ENCODE measurements around the gene RSPH3.

RSPH3 gene

DNA sequence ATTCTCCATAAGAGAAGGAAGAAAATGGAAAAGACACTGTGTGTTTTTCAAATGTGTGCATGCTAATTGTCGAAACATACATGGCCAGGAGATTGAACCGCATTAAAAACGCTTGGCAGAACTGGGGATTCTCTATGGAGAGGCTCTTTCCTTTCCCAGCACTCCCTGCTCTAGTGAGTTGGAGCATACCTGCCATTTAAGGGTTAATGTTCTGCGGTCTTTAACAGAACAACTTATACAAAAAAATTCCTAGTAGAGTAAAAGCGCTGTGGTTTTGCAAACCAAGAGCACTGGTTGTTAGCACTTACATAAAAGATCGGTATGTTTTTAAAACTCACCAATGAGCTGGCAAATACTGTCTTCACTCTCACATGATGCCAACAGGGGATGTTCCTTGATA lies 43.2 kb upstream of the RSPH3 start:
- H3K4me2 ChIP-seq (ENCODE audit: low read length) = no peak overlapping the region
- H3K79me2 ChIP-seq (ENCODE audit: control insufficient read depth, insufficient read depth, low read length) = no peaks in the 10 kb centered on the region
- H2AK5ac ChIP-seq (ENCODE audit: low read length) = no peak overlapping the region
- H2BK15ac ChIP-seq (replicated peaks; ENCODE audit: low read depth) = no peak overlapping the region
- no peak overlapping the region for H4K8ac ChIP-seq (ENCODE audit: low read depth, low read length)
- H3K27ac ChIP-seq (ENCODE audit: low read depth, low read length) = no peak overlapping the region
- no peaks in the 10 kb centered on the region for H3K4me1 ChIP-seq (ENCODE audit: control insufficient read depth, low read depth, low read length)
- H3K18ac ChIP-seq (ENCODE audit: low read length) = no peak overlapping the region
- no peak overlapping the region for H2BK5ac ChIP-seq (ENCODE audit: low read length)
- H4K5ac ChIP-seq (ENCODE audit: low read length) = no peak overlapping the region
- no peak for DNase-seq
- H3K9ac ChIP-seq (ENCODE audit: low read length) = no peak overlapping the region
- no peaks in the 10 kb centered on the region for H3K79me1 ChIP-seq (ENCODE audit: low read length)
- H3K4me3 ChIP-seq (ENCODE audit: low read length) = no peak overlapping the region
- no CpG with 5 or more reads among the region's 6 CpGs for WGBS (ENCODE audit: extremely low coverage, insufficient coverage, low lambda C conversion rate)
- no peak overlapping the region for H3K4ac ChIP-seq (ENCODE audit: low read depth, low read length)
- H3K23ac ChIP-seq (ENCODE audit: low read length) = no peak overlapping the region
- H3K36me3 ChIP-seq (ENCODE audit: control insufficient read depth, insufficient read depth, low read length) = no peaks in the 10 kb centered on the region
- H2BK120ac ChIP-seq (ENCODE audit: low read depth, low read length) = no peak overlapping the region
- no peaks in the 10 kb centered on the region for H3K27me3 ChIP-seq (ENCODE audit: insufficient read depth, low read length, poor library complexity)
- H3K56ac ChIP-seq (ENCODE audit: low read length) = no peak overlapping the region

DNA sequence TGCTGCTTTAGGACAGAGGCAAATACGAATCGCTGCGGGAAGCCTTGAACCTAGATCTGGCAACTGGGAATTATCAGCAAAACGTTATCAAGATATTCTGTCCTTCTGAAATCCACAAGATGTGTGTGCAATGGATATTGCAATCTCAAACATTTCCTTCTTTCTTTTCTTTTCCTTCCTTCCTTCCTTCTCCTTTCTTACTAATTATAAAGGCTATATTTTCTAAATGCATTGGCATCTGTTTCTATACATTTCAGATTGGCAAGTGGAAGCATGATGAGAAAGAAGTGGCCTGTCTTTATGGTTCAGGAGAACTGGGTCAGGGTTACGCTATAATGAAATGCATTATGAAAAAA lies 42.8 kb upstream of the RSPH3 start:
- Histone ChIP-seq H3K9ac (ENCODE audit: low read length) (no peak overlapping the region), H3K56ac (ENCODE audit: low read length) (no peak overlapping the region)

DNA sequence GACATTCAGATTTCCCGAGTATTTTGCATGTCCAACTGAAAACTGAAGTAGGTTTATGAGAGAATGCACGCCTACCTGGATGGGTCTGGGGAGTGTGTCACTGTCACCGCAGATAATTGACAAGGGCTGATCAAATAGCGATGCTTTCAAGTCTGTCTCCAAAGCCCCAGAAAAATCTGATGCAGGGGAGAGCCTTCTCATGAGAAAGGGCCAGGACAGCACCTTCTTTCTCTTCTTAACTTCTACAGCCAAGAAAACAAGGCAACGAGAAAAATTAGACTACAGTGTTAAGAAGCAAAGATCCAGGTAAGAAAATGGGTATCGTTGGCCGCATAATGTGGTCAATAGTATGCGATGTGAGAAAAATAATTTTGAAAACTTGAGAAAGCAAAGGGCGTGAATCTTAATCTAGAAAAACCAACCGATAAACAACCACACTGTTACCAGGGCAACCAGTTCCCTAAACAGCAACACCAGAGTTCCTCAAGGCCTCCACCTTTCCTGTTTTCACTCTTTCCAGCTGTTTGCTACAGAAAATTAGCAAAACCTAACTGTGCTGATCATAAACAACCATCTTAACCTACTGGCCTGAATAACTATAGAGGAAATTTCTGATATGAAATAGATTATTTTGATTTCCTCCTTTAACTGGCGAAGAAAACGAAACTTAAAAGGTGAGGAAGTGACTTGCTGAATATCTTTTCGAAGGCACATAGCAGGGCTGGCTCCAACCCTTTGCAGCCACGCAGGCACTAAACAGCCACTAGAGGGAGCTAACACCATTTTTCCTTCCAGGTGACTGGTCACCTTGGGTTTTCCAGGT lies 42.2 kb upstream of the RSPH3 start:
- no peak overlapping the region for H4K5ac ChIP-seq (ENCODE audit: low read length)
- H3K36me3 ChIP-seq (ENCODE audit: control insufficient read depth, insufficient read depth, low read length) = no peaks in the 10 kb centered on the region
- H3K27ac ChIP-seq (ENCODE audit: low read depth, low read length) = no peak overlapping the region
- H3K9ac ChIP-seq (ENCODE audit: low read length) = no peak overlapping the region
- H3K4me2 ChIP-seq (ENCODE audit: low read length) = no peak overlapping the region
- no peaks in the 10 kb centered on the region for H3K27me3 ChIP-seq (ENCODE audit: insufficient read depth, low read length, poor library complexity)
- H3K23ac ChIP-seq (ENCODE audit: low read length) = no peak overlapping the region
- H3K18ac ChIP-seq (ENCODE audit: low read length) = no peak overlapping the region
- H3K4me1 ChIP-seq (ENCODE audit: control insufficient read depth, low read depth, low read length) = no peaks in the 10 kb centered on the region
- no peak overlapping the region for H3K4me3 ChIP-seq (ENCODE audit: low read length)
- no peak overlapping the region for H4K8ac ChIP-seq (ENCODE audit: low read depth, low read length)
- H2BK15ac ChIP-seq (replicated peaks; ENCODE audit: low read depth) = no peak overlapping the region
- no CpG with 5 or more reads among the region's 14 CpGs for WGBS (ENCODE audit: extremely low coverage, insufficient coverage, low lambda C conversion rate)
- H3K4ac ChIP-seq (ENCODE audit: low read depth, low read length) = no peak overlapping the region
- no peak overlapping the region for H2BK5ac ChIP-seq (ENCODE audit: low read length)
- no peak overlapping the region for H2BK120ac ChIP-seq (ENCODE audit: low read depth, low read length)
- peak; percentile 94 for DNase-seq
- H3K79me1 ChIP-seq (ENCODE audit: low read length) = no peaks in the 10 kb centered on the region
- H2AK5ac ChIP-seq (ENCODE audit: low read length) = no peak overlapping the region
- no peaks in the 10 kb centered on the region for H3K79me2 ChIP-seq (ENCODE audit: control insufficient read depth, insufficient read depth, low read length)
- H3K56ac ChIP-seq (ENCODE audit: low read length) = no peak overlapping the region

More for the DNA sequence above, 42.8 kb upstream of the RSPH3 start:
- WGBS (ENCODE audit: extremely low coverage, insufficient coverage, low lambda C conversion rate) = no CpG with 5 or more reads among the region's 5 CpGs
- H3K4me2 ChIP-seq (ENCODE audit: low read length) = no peak overlapping the region
- no peak overlapping the region for H2AK5ac ChIP-seq (ENCODE audit: low read length)
- no peaks in the 10 kb centered on the region for H3K27me3 ChIP-seq (ENCODE audit: insufficient read depth, low read length, poor library complexity)
- H3K79me1 ChIP-seq (ENCODE audit: low read length) = no peaks in the 10 kb centered on the region
- H3K18ac ChIP-seq (ENCODE audit: low read length) = no peak overlapping the region
- H2BK5ac ChIP-seq (ENCODE audit: low read length) = no peak overlapping the region
- no peaks in the 10 kb centered on the region for H3K79me2 ChIP-seq (ENCODE audit: control insufficient read depth, insufficient read depth, low read length)
- no peak overlapping the region for H4K5ac ChIP-seq (ENCODE audit: low read length)
- no peak overlapping the region for H2BK15ac ChIP-seq (replicated peaks; ENCODE audit: low read depth)
- H3K4ac ChIP-seq (ENCODE audit: low read depth, low read length) = no peak overlapping the region
- H2BK120ac ChIP-seq (ENCODE audit: low read depth, low read length) = no peak overlapping the region
- no peak for DNase-seq
- H4K8ac ChIP-seq (ENCODE audit: low read depth, low read length) = no peak overlapping the region
- H3K4me3 ChIP-seq (ENCODE audit: low read length) = no peak overlapping the region
- H3K4me1 ChIP-seq (ENCODE audit: control insufficient read depth, low read depth, low read length) = no peaks in the 10 kb centered on the region
- no peak overlapping the region for H3K27ac ChIP-seq (ENCODE audit: low read depth, low read length)
- no peaks in the 10 kb centered on the region for H3K36me3 ChIP-seq (ENCODE audit: control insufficient read depth, insufficient read depth, low read length)
- H3K23ac ChIP-seq (ENCODE audit: low read length) = no peak overlapping the region

DNA sequence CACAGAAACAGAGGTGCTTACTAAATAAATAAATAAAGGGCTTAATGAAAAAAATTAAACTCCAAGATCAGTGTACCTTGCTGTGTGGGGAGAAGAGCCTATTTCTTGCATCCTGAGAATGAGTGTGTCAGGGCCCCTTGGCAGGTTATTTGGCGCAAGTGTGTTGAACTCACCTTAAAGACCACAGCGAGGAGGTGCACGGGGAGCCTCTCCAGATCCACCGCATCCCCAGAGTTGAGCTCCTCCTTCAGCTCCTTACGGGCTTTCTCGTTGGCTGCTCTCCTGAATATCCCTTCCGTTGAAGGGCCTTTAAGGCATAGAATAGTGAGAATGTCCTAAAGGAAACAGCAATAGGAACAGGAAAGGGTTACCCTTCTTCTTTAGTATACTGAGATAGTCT lies 41.2 kb upstream of the RSPH3 start:
- Histone ChIP-seq H3K27me3 (ENCODE audit: insufficient read depth, low read length, poor library complexity) (no peaks in the 10 kb centered on the region), H3K9ac (ENCODE audit: low read length) (no peak overlapping the region), H3K56ac (ENCODE audit: low read length) (no peak overlapping the region), H4K8ac (ENCODE audit: low read depth, low read length) (no peak overlapping the region), H2BK5ac (ENCODE audit: low read length) (no peak overlapping the region), H3K18ac (ENCODE audit: low read length) (no peak overlapping the region), H3K4me1 (ENCODE audit: control insufficient read depth, low read depth, low read length) (no peaks in the 10 kb centered on the region), H2BK120ac (ENCODE audit: low read depth, low read length) (no peak overlapping the region), H4K5ac (ENCODE audit: low read length) (no peak overlapping the region), H2AK5ac (ENCODE audit: low read length) (no peak overlapping the region), H3K4me3 (ENCODE audit: low read length) (no peak overlapping the region), H3K79me1 (ENCODE audit: low read length) (no peaks in the 10 kb centered on the region), H3K4ac (ENCODE audit: low read depth, low read length) (no peak overlapping the region), H3K27ac (ENCODE audit: low read depth, low read length) (no peak overlapping the region), H2BK15ac (replicated peaks; ENCODE audit: low read depth) (no peak overlapping the region), H3K23ac (ENCODE audit: low read length) (no peak overlapping the region), H3K79me2 (ENCODE audit: control insufficient read depth, insufficient read depth, low read length) (no peaks in the 10 kb centered on the region), H3K36me3 (ENCODE audit: control insufficient read depth, insufficient read depth, low read length) (no peaks in the 10 kb centered on the region), H3K4me2 (ENCODE audit: low read length) (no peak overlapping the region)
- DNase-seq = no peak
- no CpG with 5 or more reads among the region's 7 CpGs for WGBS (ENCODE audit: extremely low coverage, insufficient coverage, low lambda C conversion rate)

DNA sequence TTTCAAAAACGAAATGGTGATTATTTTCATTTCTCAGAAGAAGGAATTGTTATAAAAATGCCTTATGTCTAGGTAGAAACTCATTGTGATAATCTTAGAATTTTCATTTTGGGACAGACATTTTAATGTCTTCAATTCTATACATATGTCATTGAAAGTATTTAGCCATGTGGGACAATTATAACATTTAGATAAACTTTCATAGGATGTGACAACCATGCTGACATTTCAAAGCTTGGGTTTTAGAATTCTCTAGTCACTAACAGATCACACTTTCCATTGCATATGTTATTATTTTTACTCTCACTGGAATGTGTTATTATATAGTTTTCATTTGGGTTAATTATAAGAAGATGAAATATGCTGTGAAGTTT lies 39.9 kb upstream of the RSPH3 start:
- Histone ChIP-seq H3K23ac (ENCODE audit: low read length) (no peak overlapping the region), H3K27ac (ENCODE audit: low read depth, low read length) (no peak overlapping the region), H2BK120ac (ENCODE audit: low read depth, low read length) (no peak overlapping the region), H3K4me1 (ENCODE audit: control insufficient read depth, low read depth, low read length) (no peaks in the 10 kb centered on the region), H2BK5ac (ENCODE audit: low read length) (no peak overlapping the region), H3K4me3 (ENCODE audit: low read length) (no peak overlapping the region), H3K56ac (ENCODE audit: low read length) (no peak overlapping the region), H3K36me3 (ENCODE audit: control insufficient read depth, insufficient read depth, low read length) (no peaks in the 10 kb centered on the region), H3K4me2 (ENCODE audit: low read length) (no peak overlapping the region), H3K18ac (ENCODE audit: low read length) (no peak overlapping the region), H3K79me2 (ENCODE audit: control insufficient read depth, insufficient read depth, low read length) (no peaks in the 10 kb centered on the region), H2AK5ac (ENCODE audit: low read length) (no peak overlapping the region), H3K79me1 (ENCODE audit: low read length) (no peaks in the 10 kb centered on the region), H3K27me3 (ENCODE audit: insufficient read depth, low read length, poor library complexity) (no peaks in the 10 kb centered on the region), H3K9ac (ENCODE audit: low read length) (no peak overlapping the region), H4K5ac (ENCODE audit: low read length) (no peak overlapping the region), H4K8ac (ENCODE audit: low read depth, low read length) (no peak overlapping the region), H3K4ac (ENCODE audit: low read depth, low read length) (no peak overlapping the region), H2BK15ac (replicated peaks; ENCODE audit: low read depth) (no peak overlapping the region)
- WGBS (ENCODE audit: extremely low coverage, insufficient coverage, low lambda C conversion rate) = no CpG with 5 or more reads among the region's 1 CpG
- no peak for DNase-seq

All from mesendoderm (in vitro differentiated cells).